T-helper 1 cell treated with Interleukin-12 subunit alpha and Interleukin-12 subunit beta and Interleukin-4 antibody, amounts not matched to agents 30 μg/mL and 1 μg/mL, for 36 hours (primary cell): ENCODE data around the gene INPP4B.

Experiments
- H3K27ac Mint-ChIP-seq: one replicate; pipeline ENCODE4 v1.8.0; 2021; ENCODE audit warnings: mild to moderate bottlenecking, mixed read lengths
- H3K27me3 Mint-ChIP-seq: one replicate; pipeline ENCODE4 v1.8.0; 2021; ENCODE audit warnings: low read depth, mixed read lengths
- H3K36me3 Mint-ChIP-seq: one replicate; pipeline ENCODE4 v1.8.0; 2021; ENCODE audit warnings: low read depth, mixed read lengths
- H3K4me1 Mint-ChIP-seq: one replicate; pipeline ENCODE4 v1.8.0; 2021; ENCODE audit warnings: low read depth, mixed read lengths
- H3K4me3 Mint-ChIP-seq: one replicate; pipeline ENCODE4 v1.8.0; 2021; ENCODE audit warnings: mild to moderate bottlenecking, moderate library complexity, mixed read lengths
- H3K9me3 Mint-ChIP-seq: one replicate; pipeline ENCODE4 v1.8.0; 2021; ENCODE audit warnings: mixed read lengths

The INPP4B gene

DNA sequence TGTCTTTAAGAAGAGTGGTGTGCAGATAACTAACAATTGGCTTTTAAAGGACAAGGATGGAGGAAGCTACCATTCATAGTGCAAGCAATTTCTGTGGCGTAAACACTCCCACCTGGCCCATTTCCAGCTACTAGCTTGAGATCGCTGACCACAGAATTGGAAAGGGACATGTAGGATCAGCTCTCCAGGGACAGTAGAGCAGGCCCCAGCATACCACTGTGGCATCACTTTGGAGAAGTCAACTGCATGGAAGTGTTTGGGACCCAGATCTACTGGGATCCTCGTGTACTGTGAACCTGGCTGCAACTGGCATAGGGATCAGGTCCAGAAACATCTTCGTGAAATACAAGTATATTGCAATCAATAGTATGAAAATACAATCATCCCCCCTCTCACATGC lies 515.0 kb downstream of the INPP4B start:
- Mint-ChIP-seq H3K9me3 (no peaks in the 10 kb centered on the region), H3K4me3 (no peak overlapping the region), H3K27ac (no peak overlapping the region), H3K4me1 (peaks cover 2% of the 10 kb centered on the region), H3K27me3 (no peaks in the 10 kb centered on the region), H3K36me3 (no peaks in the 10 kb centered on the region)

DNA sequence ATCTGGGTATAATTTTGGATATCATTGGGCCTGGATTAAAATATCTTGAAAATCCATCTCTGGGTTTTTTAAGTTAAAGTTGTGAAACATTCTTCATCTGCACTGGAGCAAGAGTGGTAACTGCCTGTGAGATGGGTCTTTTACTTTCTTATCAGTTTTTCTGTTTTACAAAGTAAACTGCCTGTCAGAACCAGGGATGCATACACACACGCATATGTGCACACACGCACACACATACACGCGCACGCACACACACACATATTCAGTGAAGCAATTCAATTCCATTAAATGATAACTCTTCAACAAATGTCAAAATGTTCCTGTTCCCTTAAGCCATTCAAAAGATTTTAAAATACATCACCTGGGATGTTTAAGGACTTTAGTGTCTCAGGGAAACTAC lies 515.8 kb downstream of the INPP4B start:
- Mint-ChIP-seq H3K4me3 (no peak overlapping the region), H3K27me3 (no peaks in the 10 kb centered on the region), H3K36me3 (no peaks in the 10 kb centered on the region), H3K9me3 (no peaks in the 10 kb centered on the region), H3K27ac (no peak overlapping the region), H3K4me1 (peaks cover 4% of the 10 kb centered on the region)

DNA sequence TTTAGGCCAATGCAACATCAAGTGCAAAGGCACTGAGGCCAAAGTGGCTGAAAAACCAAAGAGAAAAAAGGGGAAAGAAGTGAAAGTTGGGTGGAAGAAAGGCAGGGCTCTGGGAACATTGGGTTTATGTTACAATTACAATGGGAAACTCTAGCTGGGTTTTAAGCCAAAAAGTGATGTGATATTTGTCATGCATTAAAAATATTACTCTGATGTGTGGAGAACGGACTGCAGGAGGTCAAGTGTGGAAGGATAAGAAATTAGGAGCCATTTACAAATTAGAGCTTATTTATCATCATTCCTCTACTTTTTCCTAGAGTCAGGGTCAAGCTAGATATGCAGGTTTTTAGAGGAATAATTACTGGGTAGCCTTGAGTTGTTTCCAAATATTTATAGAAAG lies 516.8 kb downstream of the INPP4B start:
- H3K9me3 Mint-ChIP-seq: no peaks in the 10 kb centered on the region
- H3K27ac Mint-ChIP-seq: no peak overlapping the region
- peaks cover 11% of the 10 kb centered on the region for H3K4me1 Mint-ChIP-seq
- H3K4me3 Mint-ChIP-seq: no peak overlapping the region
- H3K27me3 Mint-ChIP-seq: no peaks in the 10 kb centered on the region
- no peaks in the 10 kb centered on the region for H3K36me3 Mint-ChIP-seq

DNA sequence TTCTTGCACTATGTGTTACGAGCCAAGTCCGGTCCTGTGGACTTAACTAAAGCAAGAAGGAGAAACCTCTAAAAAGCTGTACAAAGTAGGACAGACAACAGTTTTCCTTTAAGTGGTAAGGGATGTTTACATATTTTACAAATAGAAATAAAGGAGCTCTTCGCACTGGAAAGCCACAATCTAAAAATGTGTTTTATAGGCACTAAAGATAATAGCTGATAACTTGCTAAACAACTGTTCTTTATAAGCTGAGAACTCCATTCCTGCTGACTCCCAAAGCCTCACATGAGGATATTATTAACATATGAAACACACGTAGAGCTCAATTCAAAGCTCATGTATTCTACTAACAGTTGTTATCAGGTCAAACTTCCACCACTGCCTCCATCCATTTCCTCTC lies 519.9 kb downstream of the INPP4B start:
- Mint-ChIP-seq H3K27me3 (no peaks in the 10 kb centered on the region), H3K4me1 (peaks cover 11% of the 10 kb centered on the region), H3K36me3 (peaks cover 3% of the 10 kb centered on the region), H3K4me3 (no peak overlapping the region), H3K27ac (no peak overlapping the region), H3K9me3 (no peaks in the 10 kb centered on the region)

DNA sequence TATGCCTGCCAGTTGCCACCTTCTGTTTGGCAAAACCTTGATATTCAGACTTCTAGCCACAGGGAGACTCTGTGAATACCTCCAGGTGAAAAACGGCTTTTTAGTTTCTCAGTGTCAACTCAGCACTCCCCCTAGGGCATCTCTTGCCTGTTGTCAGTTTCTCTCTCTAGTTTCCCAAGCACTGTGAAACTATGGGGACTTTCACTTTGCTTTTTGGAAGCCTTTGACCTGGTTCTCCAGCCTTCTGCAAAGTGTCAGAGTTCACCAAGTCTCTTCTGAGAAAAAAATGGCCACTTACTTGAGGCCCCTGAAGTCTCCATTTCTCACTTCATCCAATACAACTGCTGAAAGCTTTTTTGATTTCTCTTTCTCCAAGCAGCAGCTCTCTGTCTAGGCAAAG lies 521.5 kb downstream of the INPP4B start:
- no peaks in the 10 kb centered on the region for H3K27me3 Mint-ChIP-seq
- H3K27ac Mint-ChIP-seq: no peak overlapping the region
- no peak overlapping the region for H3K4me3 Mint-ChIP-seq
- H3K4me1 Mint-ChIP-seq: peaks cover 11% of the 10 kb centered on the region
- no peaks in the 10 kb centered on the region for H3K9me3 Mint-ChIP-seq
- peaks cover 4% of the 10 kb centered on the region for H3K36me3 Mint-ChIP-seq

DNA sequence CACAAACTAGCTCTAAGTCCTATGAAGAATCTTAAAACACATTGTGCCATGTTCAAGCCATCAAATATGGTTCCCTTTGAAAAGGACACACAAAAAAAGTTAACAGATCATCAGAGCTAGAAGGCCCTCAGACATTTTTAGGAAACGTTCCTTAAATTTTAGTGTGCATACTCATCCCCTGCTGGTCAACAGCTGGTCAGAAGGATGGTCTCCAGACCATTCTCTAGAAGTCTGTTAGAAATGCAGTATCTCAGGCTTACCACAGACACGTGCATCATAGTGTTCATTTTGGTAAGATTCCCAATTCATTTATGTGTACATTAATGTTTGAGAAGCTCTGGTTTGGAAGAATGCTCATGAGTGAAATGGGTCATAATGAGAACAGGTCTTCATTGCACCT lies 523.1 kb downstream of the INPP4B start:
- Mint-ChIP-seq H3K4me1 (peaks cover 12% of the 10 kb centered on the region), H3K27me3 (no peaks in the 10 kb centered on the region), H3K4me3 (no peak overlapping the region), H3K27ac (no peak overlapping the region), H3K9me3 (no peaks in the 10 kb centered on the region), H3K36me3 (peaks cover 4% of the 10 kb centered on the region)

DNA sequence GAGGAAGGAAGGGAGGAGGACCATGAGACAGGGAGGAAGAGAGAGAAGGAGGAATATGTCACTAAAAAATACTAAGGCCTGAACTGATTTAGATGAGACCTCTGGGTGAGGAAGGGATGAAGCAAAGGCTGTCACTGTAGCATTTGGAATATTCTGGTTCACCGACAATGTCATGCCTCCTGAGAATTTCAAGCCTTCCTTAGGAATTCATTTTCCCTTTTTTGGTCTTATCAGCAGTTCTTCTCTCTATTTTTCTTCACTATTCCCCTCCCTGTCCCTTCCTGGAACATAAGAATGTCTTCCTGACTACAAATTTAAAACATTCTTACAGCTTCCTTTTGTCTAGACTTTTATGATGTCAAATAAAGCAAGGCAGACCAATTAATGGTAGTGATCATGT lies 527.8 kb downstream of the INPP4B start:
- no peaks in the 10 kb centered on the region for H3K9me3 Mint-ChIP-seq
- H3K36me3 Mint-ChIP-seq: peaks cover 11% of the 10 kb centered on the region
- peaks cover 18% of the 10 kb centered on the region for H3K4me1 Mint-ChIP-seq
- no peaks in the 10 kb centered on the region for H3K27me3 Mint-ChIP-seq
- no peak overlapping the region for H3K27ac Mint-ChIP-seq
- no peak overlapping the region for H3K4me3 Mint-ChIP-seq

DNA sequence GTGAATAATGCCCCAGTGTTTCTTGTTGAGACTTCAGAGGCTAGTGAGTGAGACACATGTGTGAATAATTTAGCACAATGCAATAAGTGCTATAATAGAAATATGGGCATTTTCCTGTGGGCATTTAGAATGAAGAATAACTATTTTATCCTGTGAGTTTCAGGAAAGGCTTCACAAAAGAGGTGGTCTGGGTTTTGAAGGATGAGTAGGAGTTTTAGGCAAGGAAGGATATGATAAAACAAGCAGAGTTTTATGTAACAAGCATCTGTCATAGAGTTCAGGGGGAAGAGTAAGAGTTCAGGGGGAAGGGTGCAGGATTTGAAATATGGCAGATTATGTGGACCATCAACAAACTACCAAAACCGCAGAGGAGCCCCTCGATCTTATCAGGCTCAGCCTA lies 529.2 kb downstream of the INPP4B start:
- H3K27ac Mint-ChIP-seq: no peak overlapping the region
- no peaks in the 10 kb centered on the region for H3K27me3 Mint-ChIP-seq
- H3K4me1 Mint-ChIP-seq: peaks cover 24% of the 10 kb centered on the region
- no peak overlapping the region for H3K4me3 Mint-ChIP-seq
- no peaks in the 10 kb centered on the region for H3K9me3 Mint-ChIP-seq
- peaks cover 20% of the 10 kb centered on the region for H3K36me3 Mint-ChIP-seq

DNA sequence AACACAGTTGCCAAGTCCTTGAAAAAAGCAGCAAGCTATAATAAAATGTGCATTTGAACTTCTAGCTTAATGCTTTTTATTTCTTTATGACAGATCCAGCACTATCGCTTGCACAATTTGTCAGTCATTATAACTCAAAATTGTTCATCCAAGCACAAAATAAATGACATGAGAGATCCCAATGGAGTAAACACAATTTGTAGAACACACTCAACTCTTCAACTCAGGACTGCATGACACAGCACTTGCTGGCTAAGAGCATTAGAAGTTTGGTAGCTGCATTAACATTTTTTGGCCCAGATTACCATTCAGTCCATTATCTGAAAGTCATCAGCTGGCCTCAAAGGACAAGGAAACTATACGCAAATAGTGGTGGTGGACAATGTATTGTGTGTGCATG lies 530.1 kb downstream of the INPP4B start:
- Mint-ChIP-seq H3K4me1 (peaks cover 24% of the 10 kb centered on the region), H3K9me3 (no peaks in the 10 kb centered on the region), H3K36me3 (peaks cover 20% of the 10 kb centered on the region), H3K27ac (no peak overlapping the region), H3K4me3 (no peak overlapping the region), H3K27me3 (no peaks in the 10 kb centered on the region)

DNA sequence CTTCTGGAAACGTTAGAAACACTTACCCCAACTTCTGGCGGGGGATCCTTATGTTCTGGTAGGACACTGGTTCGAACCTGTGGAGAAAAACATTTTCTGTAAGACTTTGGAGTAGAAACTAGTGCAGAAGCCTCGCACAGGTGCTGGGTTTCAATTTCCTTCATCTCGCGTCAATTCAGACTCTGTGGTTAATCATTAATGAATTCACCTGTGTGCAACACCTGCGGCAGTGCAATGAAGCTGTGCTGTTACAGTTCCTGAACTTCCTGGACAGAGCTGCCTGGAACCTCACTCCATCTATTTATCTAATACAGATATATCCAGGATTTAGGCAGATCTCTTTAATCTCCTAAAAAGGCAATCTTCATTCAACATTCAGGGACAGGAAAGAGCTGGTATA lies 531.4 kb downstream of the INPP4B start:
- H3K4me1 Mint-ChIP-seq: peaks cover 24% of the 10 kb centered on the region
- no peak overlapping the region for H3K27ac Mint-ChIP-seq
- H3K4me3 Mint-ChIP-seq: no peak overlapping the region
- H3K9me3 Mint-ChIP-seq: no peaks in the 10 kb centered on the region
- H3K27me3 Mint-ChIP-seq: no peaks in the 10 kb centered on the region
- H3K36me3 Mint-ChIP-seq: peaks cover 20% of the 10 kb centered on the region

DNA sequence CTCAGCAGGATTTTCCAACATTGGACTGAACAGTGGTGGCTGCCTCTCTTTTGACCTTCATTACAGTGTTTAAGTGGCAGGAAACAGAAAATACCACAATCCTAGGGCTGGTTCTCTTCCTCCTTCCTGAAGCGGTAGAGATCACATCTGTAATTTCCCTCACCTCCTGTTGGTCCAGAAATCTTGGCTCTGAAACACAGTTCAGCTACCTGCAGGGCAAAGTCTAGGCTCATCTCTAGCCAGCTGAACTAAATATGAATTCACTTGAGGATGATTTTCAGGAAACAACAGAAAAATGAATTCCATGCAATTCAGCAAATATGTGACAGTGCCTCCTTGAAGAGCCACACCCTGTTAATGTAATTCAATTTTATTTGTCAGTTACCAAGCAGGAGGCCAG lies 531.9 kb downstream of the INPP4B start:
- Mint-ChIP-seq H3K4me3 (no peak overlapping the region), H3K27ac (no peak overlapping the region), H3K36me3 (peaks cover 20% of the 10 kb centered on the region), H3K27me3 (no peaks in the 10 kb centered on the region), H3K9me3 (no peaks in the 10 kb centered on the region), H3K4me1 (peaks cover 24% of the 10 kb centered on the region)

DNA sequence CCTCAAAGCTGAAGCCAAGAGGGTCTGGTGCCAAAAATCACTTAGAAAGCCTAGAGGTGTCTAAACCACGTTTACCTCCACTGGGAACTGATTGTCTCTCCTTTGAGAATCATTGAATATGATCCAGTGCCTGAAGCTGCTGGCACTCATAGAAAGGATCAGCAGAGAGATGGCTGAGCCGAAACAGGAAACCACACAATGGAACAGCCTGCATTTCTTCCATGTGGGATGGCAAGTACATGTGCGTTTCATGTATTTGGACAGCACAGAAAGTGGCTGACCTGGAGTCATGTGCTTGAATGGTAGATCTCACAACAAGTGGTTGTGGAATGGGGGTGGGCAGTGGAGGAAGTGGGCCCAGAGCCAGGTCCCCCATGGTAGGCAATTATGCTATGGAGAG lies 533.7 kb downstream of the INPP4B start:
- Mint-ChIP-seq H3K27ac (no peak overlapping the region), H3K9me3 (no peaks in the 10 kb centered on the region), H3K36me3 (peaks cover 20% of the 10 kb centered on the region), H3K27me3 (no peaks in the 10 kb centered on the region), H3K4me3 (no peak overlapping the region), H3K4me1 (peaks cover 20% of the 10 kb centered on the region)

DNA sequence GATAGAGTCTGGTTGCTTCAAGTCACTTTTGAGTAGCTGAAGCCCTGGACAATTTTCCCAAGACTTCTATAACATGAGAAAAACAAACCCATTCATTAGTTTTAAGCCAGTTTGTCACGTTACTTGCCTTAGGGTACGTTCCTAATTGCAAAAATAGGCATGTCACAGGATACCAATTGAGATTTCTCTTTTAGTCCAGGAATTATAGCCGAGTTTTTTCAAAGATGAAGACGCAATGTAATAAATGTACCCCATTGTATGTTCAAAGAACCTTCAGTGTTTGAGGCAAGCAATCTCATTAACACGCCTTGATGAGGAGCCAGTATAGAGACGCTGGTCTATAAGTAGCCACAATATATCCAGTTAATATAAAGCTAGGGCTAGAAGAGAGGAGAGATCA lies 534.2 kb downstream of the INPP4B start:
- Mint-ChIP-seq H3K4me3 (no peak overlapping the region), H3K9me3 (no peaks in the 10 kb centered on the region), H3K27ac (no peak overlapping the region), H3K27me3 (no peaks in the 10 kb centered on the region), H3K36me3 (peaks cover 16% of the 10 kb centered on the region), H3K4me1 (peaks cover 19% of the 10 kb centered on the region)

DNA sequence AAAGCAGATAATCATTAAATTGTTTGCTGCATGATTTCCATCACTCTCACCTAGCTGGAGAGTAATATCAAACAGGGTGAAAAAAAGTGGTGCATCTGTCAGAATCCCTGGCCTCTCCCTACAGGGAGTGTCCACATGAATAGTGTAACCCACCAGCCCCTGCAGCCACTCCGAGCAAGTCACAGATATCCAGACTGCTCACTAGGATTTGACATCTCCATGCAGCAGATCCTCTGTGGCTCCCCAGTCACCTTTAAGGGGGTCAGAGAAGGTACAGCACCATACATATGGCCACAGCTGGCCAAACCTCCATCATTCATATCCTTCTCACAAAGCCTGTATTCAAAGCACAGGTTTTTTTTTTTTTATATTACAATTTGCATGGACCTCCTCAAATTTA lies 536.3 kb downstream of the INPP4B start:
- H3K4me3 Mint-ChIP-seq: no peak overlapping the region
- H3K27ac Mint-ChIP-seq: no peak overlapping the region
- no peaks in the 10 kb centered on the region for H3K27me3 Mint-ChIP-seq
- peaks cover 15% of the 10 kb centered on the region for H3K36me3 Mint-ChIP-seq
- H3K9me3 Mint-ChIP-seq: no peaks in the 10 kb centered on the region
- peaks cover 17% of the 10 kb centered on the region for H3K4me1 Mint-ChIP-seq

DNA sequence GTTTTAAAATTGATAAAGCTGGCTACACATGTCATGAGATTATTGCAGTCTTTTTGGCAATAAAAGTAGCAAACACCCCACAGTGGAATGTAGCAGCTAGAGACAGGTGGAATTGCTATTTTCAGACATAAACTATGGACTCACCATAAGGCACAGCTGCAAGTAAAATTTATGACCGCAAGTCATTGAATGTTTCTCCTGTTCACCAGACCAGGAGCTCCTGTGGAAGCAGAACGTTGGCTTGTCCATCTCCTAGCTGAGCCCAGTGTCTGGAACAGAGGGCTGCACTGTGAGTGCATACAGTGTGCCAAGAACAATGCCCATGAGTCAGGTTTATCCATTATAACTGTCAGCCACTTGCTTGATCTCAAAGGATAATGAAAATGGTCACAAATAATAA lies 538.2 kb downstream of the INPP4B start:
- Mint-ChIP-seq H3K36me3 (peaks cover 12% of the 10 kb centered on the region), H3K4me3 (no peak overlapping the region), H3K27ac (no peak overlapping the region), H3K9me3 (no peaks in the 10 kb centered on the region), H3K27me3 (no peaks in the 10 kb centered on the region), H3K4me1 (peaks cover 2% of the 10 kb centered on the region)

DNA sequence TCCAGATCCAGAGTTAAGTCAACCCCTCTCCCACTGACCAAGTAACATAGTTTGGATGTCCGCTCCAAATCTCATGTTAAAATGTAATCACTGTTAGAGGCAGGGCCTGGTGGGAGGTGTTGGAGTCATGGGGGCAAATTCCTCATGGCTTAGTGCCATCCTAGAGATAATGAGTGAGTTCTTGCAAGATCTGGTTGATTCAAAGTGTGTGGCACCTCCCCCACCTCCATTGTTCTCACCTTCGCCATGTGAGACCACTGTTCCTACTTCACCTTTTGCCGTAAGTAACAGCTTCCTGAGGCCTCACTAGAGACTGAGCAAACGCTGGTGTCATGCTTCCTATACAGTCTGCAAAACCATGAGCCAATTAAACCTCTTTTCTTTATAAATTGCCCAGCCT lies 548.8 kb downstream of the INPP4B start:
- H3K4me1 Mint-ChIP-seq: peaks cover 14% of the 10 kb centered on the region
- H3K36me3 Mint-ChIP-seq: peaks cover 12% of the 10 kb centered on the region
- H3K4me3 Mint-ChIP-seq: no peak overlapping the region
- H3K27me3 Mint-ChIP-seq: no peaks in the 10 kb centered on the region
- no peak overlapping the region for H3K27ac Mint-ChIP-seq
- H3K9me3 Mint-ChIP-seq: peaks cover 3% of the 10 kb centered on the region
